Measurements from ENCODE around the gene CCDC121. TPM values are rescaled to one million over a fixed set of nuclear protein-coding genes. Genes with fewer than 3 reads are reported as not detected.

Gene CCDC121
- total and polyA plus RNA-seq, 10 of the 15 experiments (the other 5 are each of a cell fraction or from before 2014, with no cell fraction given) = 0.34 to 1.2 (median 0.63) TPM

DNA sequence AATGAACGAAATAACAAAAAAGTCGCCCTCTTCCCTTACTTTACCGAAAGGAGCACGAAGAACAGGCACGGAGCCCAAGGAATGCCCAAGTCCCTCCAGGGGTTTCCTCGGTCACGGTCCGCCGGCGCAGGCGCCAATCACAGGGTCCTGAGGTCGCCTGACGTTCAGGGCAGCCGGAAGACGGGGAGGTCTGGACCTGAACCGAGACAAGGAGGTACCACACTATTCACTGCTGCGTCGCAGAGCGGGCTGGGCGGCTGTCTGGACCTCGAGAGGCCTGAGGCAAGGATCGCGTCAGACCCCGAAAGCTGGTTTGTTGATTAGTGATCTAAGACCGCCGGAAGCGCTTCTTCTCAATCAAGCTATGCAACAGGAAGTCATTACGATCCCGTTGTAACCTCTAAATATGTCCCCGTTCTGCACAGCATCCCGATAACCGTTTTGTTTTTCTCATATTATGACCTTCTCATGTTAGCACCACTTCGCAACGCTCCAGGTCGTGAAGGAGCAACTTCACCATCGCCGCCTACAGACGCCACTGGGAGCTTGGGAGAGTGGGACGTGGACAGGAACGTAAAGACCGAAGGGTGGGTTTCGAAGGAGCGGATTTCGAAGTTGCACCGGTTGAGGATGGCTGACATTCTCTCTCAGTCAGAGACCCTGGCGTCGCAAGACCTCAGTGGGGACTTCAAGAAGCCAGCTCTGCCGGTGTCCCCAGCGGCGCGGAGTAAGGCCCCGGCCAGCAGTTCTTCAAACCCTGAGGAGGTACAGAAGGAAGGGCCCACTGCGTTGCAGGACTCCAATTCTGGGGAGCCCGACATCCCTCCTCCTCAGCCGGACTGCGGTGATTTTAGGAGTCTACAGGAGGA, 34.7 kb upstream of the CCDC121 start, which contains the start of the genes SLC4A1AP and SUPT7L (continued):
- TF ChIP-seq, protein P1, sequence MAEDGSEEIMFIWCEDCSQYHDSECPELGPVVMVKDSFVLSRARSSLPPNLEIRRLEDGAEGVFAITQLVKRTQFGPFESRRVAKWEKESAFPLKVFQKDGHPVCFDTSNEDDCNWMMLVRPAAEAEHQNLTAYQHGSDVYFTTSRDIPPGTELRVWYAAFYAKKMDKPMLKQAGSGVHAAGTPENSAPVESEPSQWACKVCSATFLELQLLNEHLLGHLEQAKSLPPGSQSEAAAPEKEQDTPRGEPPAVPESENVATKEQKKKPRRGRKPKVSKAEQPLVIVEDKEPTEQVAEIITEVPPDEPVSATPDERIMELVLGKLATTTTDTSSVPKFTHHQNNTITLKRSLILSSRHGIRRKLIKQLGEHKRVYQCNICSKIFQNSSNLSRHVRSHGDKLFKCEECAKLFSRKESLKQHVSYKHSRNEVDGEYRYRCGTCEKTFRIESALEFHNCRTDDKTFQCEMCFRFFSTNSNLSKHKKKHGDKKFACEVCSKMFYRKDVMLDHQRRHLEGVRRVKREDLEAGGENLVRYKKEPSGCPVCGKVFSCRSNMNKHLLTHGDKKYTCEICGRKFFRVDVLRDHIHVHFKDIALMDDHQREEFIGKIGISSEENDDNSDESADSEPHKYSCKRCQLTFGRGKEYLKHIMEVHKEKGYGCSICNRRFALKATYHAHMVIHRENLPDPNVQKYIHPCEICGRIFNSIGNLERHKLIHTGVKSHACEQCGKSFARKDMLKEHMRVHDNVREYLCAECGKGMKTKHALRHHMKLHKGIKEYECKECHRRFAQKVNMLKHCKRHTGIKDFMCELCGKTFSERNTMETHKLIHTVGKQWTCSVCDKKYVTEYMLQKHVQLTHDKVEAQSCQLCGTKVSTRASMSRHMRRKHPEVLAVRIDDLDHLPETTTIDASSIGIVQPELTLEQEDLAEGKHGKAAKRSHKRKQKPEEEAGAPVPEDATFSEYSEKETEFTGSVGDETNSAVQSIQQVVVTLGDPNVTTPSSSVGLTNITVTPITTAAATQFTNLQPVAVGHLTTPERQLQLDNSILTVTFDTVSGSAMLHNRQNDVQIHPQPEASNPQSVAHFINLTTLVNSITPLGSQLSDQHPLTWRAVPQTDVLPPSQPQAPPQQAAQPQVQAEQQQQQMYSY (CRISPR knock-in tag; IDR thresholded peaks at IDR 0.05) = no peak
- TF ChIP-seq TBL1XR1 (IDR thresholded peaks at IDR 0.05; ENCODE audit: low read depth, low read length) (0 out of 2 replicates have a peak, but pooled peaks have one; percentile 60), YBX1 (IDR thresholded peaks at IDR 0.05) (no peak), MEF2B (IDR thresholded peaks at IDR 0.05; ENCODE audit: partially characterized antibody, poor library complexity, severe bottlenecking) (peak; percentile 71), SMAD5 (IDR thresholded peaks at IDR 0.05; ENCODE audit: low read depth) (peak; percentile 41; the same call in 1 of the 2 replicates), RELA (IDR thresholded peaks at IDR 0.05; ENCODE audit: borderline replicate concordance, partially characterized antibody) (peak; percentile 85), CHD2 (IDR thresholded peaks at IDR 0.05; ENCODE audit: borderline replicate concordance, low read depth, low read length) (0 out of 2 replicates have a peak, but pooled peaks have one; percentile 47), ATF7 (IDR thresholded peaks at IDR 0.05; ENCODE audit: low read depth) (peak; percentile 94), SP1 (IDR thresholded peaks at IDR 0.05; ENCODE audit: low read depth, low read length) (peak; percentile 69), YY1 (IDR thresholded peaks at IDR 0.05; ENCODE audit: low read depth, low read length) (peak; percentile 98), TAF1 (IDR thresholded peaks at IDR 0.05; ENCODE audit: borderline replicate concordance, low read depth, low read length) (peak; percentile 97), MTA2 (IDR thresholded peaks at IDR 0.05; ENCODE audit: low read depth) (peak; percentile 89), ZNF207 (IDR thresholded peaks at IDR 0.05; ENCODE audit: borderline replicate concordance) (peak; percentile 90), TCF3 (IDR thresholded peaks at IDR 0.05; ENCODE audit: borderline replicate concordance, insufficient read depth, low read depth, low read length) (no peak), ZNF622 (IDR thresholded peaks at IDR 0.05) (peak; percentile 49; the same call in 1 of the 2 replicates), POLR2AphosphoS5 (IDR thresholded peaks at IDR 0.05; ENCODE audit: low read length) (peak; percentile 89), TCF12 (IDR thresholded peaks at IDR 0.05; ENCODE audit: low read depth, low read length) (peak; percentile 22; the same call in 1 of the 2 replicates), NR2C2 (IDR thresholded peaks at IDR 0.05; ENCODE audit: borderline replicate concordance, control insufficient read depth, insufficient read length, low read depth) (peak; percentile 59), MTA3 (IDR thresholded peaks at IDR 0.05; ENCODE audit: borderline replicate concordance, low read length) (peak; percentile 93; the same call in 1 of the 2 replicates), CEBPB (IDR thresholded peaks at IDR 0.05; ENCODE audit: borderline replicate concordance in 1 of 2, low read depth in 2 of 2, low read length in 2 of 2) (no peak; a peak in 1 of 4 replicates), SREBF1 (IDR thresholded peaks at IDR 0.05; ENCODE audit: low read length) (peak; percentile 43)
- TF ChIP-seq, protein P2, sequence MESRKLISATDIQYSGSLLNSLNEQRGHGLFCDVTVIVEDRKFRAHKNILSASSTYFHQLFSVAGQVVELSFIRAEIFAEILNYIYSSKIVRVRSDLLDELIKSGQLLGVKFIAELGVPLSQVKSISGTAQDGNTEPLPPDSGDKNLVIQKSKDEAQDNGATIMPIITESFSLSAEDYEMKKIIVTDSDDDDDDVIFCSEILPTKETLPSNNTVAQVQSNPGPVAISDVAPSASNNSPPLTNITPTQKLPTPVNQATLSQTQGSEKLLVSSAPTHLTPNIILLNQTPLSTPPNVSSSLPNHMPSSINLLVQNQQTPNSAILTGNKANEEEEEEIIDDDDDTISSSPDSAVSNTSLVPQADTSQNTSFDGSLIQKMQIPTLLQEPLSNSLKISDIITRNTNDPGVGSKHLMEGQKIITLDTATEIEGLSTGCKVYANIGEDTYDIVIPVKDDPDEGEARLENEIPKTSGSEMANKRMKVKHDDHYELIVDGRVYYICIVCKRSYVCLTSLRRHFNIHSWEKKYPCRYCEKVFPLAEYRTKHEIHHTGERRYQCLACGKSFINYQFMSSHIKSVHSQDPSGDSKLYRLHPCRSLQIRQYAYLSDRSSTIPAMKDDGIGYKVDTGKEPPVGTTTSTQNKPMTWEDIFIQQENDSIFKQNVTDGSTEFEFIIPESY (IDR thresholded peaks at IDR 0.05) = no peak

Measured in GM12878 (cell line).